Measurements from ENCODE around the gene SLC39A11. TPM values are rescaled to one million over a fixed set of nuclear protein-coding genes. Genes with fewer than 3 reads are reported as not detected.

Gene SLC39A11
- total and polyA plus RNA-seq, 4 donors, result 18.9 to 44.9 (median 28.2) TPM

- TF ChIP-seq SP1 (IDR thresholded peaks at IDR 0.05) (no peak), TAF1 (conservative IDR thresholded peaks at IDR 0.05) (no peak), JUND (IDR thresholded peaks at IDR 0.05) (no peak), MAX (IDR thresholded peaks at IDR 0.05) (no peak), REST (IDR thresholded peaks at IDR 0.05) (no peak), HNF4G (IDR thresholded peaks at IDR 0.05) (no peak), FOXA1 (IDR thresholded peaks at IDR 0.05) (no peak), RXRA (IDR thresholded peaks at IDR 0.05) (no peak), EGR1 (IDR thresholded peaks at IDR 0.05; ENCODE audit: low read depth in 2 of 2) (no peak), HNF4A (conservative IDR thresholded peaks at IDR 0.05) (no peak), NR2F2 (IDR thresholded peaks at IDR 0.05) (no peak), RAD21 (IDR thresholded peaks at IDR 0.05) (no peak), CTCF (IDR thresholded peaks at IDR 0.05; ENCODE audit: low read depth, low read length, missing input control) (no peak), FOXA2 (IDR thresholded peaks at IDR 0.05) (no peak), ZBTB33 (IDR thresholded peaks at IDR 0.05) (no peak), GABPA (IDR thresholded peaks at IDR 0.05 in 1 of 2, conservative IDR thresholded peaks at IDR 0.05 in 1 of 2) (no peak)
- TF ChIP-seq, protein P1, sequence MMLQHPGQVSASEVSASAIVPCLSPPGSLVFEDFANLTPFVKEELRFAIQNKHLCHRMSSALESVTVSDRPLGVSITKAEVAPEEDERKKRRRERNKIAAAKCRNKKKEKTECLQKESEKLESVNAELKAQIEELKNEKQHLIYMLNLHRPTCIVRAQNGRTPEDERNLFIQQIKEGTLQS (IDR thresholded peaks at IDR 0.05), result no peak
- H3K4me1 ChIP-seq (ENCODE audit: control insufficient read depth in 4 of 4, insufficient read depth in 4 of 4, low read length in 3 of 4), result no peaks in the 10 kb centered on the region
- DNase-seq (ENCODE audit: low spot score), result no peak
- H3K9ac ChIP-seq (ENCODE audit: low read depth in 1 of 2, low read length in 2 of 2), result no peak overlapping the region
- 77% methylated on average over 5 of the region's 5 CpGs for WGBS
- H3K27ac ChIP-seq (ENCODE audit: low read depth in 1 of 2, low read length in 2 of 2), result no peak overlapping the region
- peaks cover 0 to 11% (median 4%) of the 10 kb centered on the region in 4 donors for H3K36me3 ChIP-seq (ENCODE audit: control insufficient read depth in 4 of 4, insufficient read depth in 3 of 4, low read depth in 1 of 4, low read length in 3 of 4)
- H3K4me3 ChIP-seq (ENCODE audit: low read depth in 1 of 3, low read length in 3 of 3), result no peak overlapping the region
- H3K9me3 ChIP-seq (ENCODE audit: control insufficient read depth in 4 of 4, low read length in 3 of 4), result no peaks in the 10 kb centered on the region
- H3K27me3 ChIP-seq (ENCODE audit: control insufficient read depth in 4 of 4, insufficient read depth in 4 of 4, low read length in 3 of 4), result no peaks in the 10 kb centered on the region
Observed at GRCh38 chr17:72838581-72838980, 253.9 kb downstream of the SLC39A11 start.

GRCh38 chr17:72838068-72838467, 254.4 kb downstream of the SLC39A11 start:
- WGBS, result 94% methylated on average over 5 of the region's 5 CpGs
- H3K36me3 ChIP-seq (ENCODE audit: control insufficient read depth in 4 of 4, insufficient read depth in 3 of 4, low read depth in 1 of 4, low read length in 3 of 4), result peaks cover 0 to 11% (median 4%) of the 10 kb centered on the region in 4 donors
- no peak overlapping the region for H3K4me3 ChIP-seq (ENCODE audit: low read depth in 1 of 3, low read length in 3 of 3)
- H3K9ac ChIP-seq (ENCODE audit: low read depth in 1 of 2, low read length in 2 of 2), result no peak overlapping the region
- H3K4me1 ChIP-seq (ENCODE audit: control insufficient read depth in 4 of 4, insufficient read depth in 4 of 4, low read length in 3 of 4), result no peaks in the 10 kb centered on the region
- no peaks in the 10 kb centered on the region for H3K9me3 ChIP-seq (ENCODE audit: control insufficient read depth in 4 of 4, low read length in 3 of 4)
- DNase-seq (ENCODE audit: low spot score), result no peak
- H3K27ac ChIP-seq (ENCODE audit: low read depth in 1 of 2, low read length in 2 of 2), result no peak overlapping the region
- no peaks in the 10 kb centered on the region for H3K27me3 ChIP-seq (ENCODE audit: control insufficient read depth in 4 of 4, insufficient read depth in 4 of 4, low read length in 3 of 4)
- TF ChIP-seq CTCF (IDR thresholded peaks at IDR 0.05; ENCODE audit: low read depth, low read length, missing input control) (no peak), REST (IDR thresholded peaks at IDR 0.05) (no peak), GABPA (IDR thresholded peaks at IDR 0.05 in 1 of 2, conservative IDR thresholded peaks at IDR 0.05 in 1 of 2) (no peak), HNF4A (conservative IDR thresholded peaks at IDR 0.05) (no peak), MAX (IDR thresholded peaks at IDR 0.05) (no peak), RAD21 (IDR thresholded peaks at IDR 0.05) (no peak), FOXA2 (IDR thresholded peaks at IDR 0.05) (no peak), FOXA1 (IDR thresholded peaks at IDR 0.05) (no peak)
